Chondrocyte (in vitro differentiated cells): ENCODE measurements around the gene MYH10. TPM values are rescaled to one million over a fixed set of nuclear protein-coding genes. Genes with fewer than 3 reads are reported as not detected.

Experiments used
- DNase-seq: peaks from one replicate; pipeline ENCODE4 v3.0.0; 2021; ENCODE audit warnings: mixed read lengths, low spot score
- H3K27ac Mint-ChIP-seq: one replicate; pipeline ENCODE4 v1.8.0; 2021; ENCODE audit warnings: mild to moderate bottlenecking, moderate library complexity, mixed read lengths; ENCODE audit not compliant: unreplicated experiment
- H3K27me3 Mint-ChIP-seq: 2 replicates; pipeline ENCODE4 v1.8.0; 2021; ENCODE audit warnings: low read depth, mixed read lengths
- H3K36me3 Mint-ChIP-seq: 2 replicates; pipeline ENCODE4 v1.8.0; 2021; ENCODE audit warnings: low read depth, mixed read lengths
- H3K4me1 Mint-ChIP-seq: 2 replicates; pipeline ENCODE4 v1.8.0; 2021; ENCODE audit warnings: low read depth, mild to moderate bottlenecking, mixed read lengths
- H3K4me3 Mint-ChIP-seq: one replicate; pipeline ENCODE4 v1.8.0; 2021; ENCODE audit warnings: mild to moderate bottlenecking, moderate library complexity, mixed read lengths; ENCODE audit not compliant: unreplicated experiment
- H3K9me3 Mint-ChIP-seq: 2 replicates; pipeline ENCODE4 v1.8.0; 2021; ENCODE audit warnings: low read depth, mixed read lengths
- CTCF ChIP-seq: fragments of 200-600 bp; sonication (generic); IDR thresholded peaks from 2 replicates; pipeline ENCODE4 v1.5.0; 2021; ENCODE audit warnings: antibody characterized with exemption, mild to moderate bottlenecking, moderate library complexity
- total RNA-seq: library from RNA; stranded (reverse); gene quantifications from 3 replicates; pipeline ENCODE4 v1.2.1, GENCODE V29; 2021

MYH10 gene
- total RNA-seq, 1 donor from 2014 or later: 296 TPM

GRCh38 chr17:8522577-8522976, 107.9 kb downstream of the MYH10 start:
- Mint-ChIP-seq H3K9me3 (no peaks in the 10 kb centered on the region), H3K36me3 (peaks cover 25% of the 10 kb centered on the region), H3K27me3 (no peaks in the 10 kb centered on the region), H3K27ac (no peak overlapping the region), H3K4me1 (no peaks in the 10 kb centered on the region), H3K4me3 (no peak overlapping the region)
- DNase-seq: no peak
- no peak for TF ChIP-seq CTCF

DNA sequence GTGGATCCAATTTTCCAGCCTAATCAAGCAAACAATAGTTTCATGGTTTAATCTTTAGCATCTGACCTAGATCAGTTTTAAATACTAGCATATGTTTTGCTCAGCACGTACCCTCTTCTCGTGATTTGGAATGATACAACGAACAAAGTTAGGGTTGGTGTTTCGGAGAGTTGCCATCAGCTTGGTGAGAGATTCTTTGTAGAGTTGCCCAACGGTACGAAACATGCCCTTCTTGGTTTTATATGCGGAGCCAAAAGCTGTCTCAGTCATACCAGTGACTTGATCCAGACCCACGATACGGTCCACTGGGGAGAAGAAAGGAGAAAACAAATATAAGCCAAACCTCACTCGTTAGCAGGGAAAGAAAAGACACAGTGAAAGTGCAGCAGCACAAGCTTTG, 109.5 kb downstream of the MYH10 start:
- no peaks in the 10 kb centered on the region for H3K27me3 Mint-ChIP-seq
- DNase-seq: no peak
- no peaks in the 10 kb centered on the region for H3K4me1 Mint-ChIP-seq
- no peaks in the 10 kb centered on the region for H3K9me3 Mint-ChIP-seq
- no peak for TF ChIP-seq CTCF
- peaks cover 32% of the 10 kb centered on the region for H3K36me3 Mint-ChIP-seq
- no peak overlapping the region for H3K27ac Mint-ChIP-seq
- H3K4me3 Mint-ChIP-seq: no peak overlapping the region

- H3K4me3 Mint-ChIP-seq: no peak overlapping the region
- H3K9me3 Mint-ChIP-seq: no peaks in the 10 kb centered on the region
- H3K27me3 Mint-ChIP-seq: no peaks in the 10 kb centered on the region
- peaks cover 47% of the 10 kb centered on the region for H3K36me3 Mint-ChIP-seq
- DNase-seq: no peak
- H3K4me1 Mint-ChIP-seq: no peaks in the 10 kb centered on the region
- no peak for TF ChIP-seq CTCF
- no peak overlapping the region for H3K27ac Mint-ChIP-seq
These were observed 111.7 kb downstream of the MYH10 start for GRCh38 chr17:8518850-8519249.

GRCh38 chr17:8518326-8518725, 112.2 kb downstream of the MYH10 start:
- no peaks in the 10 kb centered on the region for H3K9me3 Mint-ChIP-seq
- no peaks in the 10 kb centered on the region for H3K4me1 Mint-ChIP-seq
- no peak for DNase-seq
- peaks cover 51% of the 10 kb centered on the region for H3K36me3 Mint-ChIP-seq
- no peaks in the 10 kb centered on the region for H3K27me3 Mint-ChIP-seq
- H3K4me3 Mint-ChIP-seq: no peak overlapping the region
- peak overlapping the region; percentile 11 for H3K27ac Mint-ChIP-seq
- TF ChIP-seq CTCF: no peak

DNA sequence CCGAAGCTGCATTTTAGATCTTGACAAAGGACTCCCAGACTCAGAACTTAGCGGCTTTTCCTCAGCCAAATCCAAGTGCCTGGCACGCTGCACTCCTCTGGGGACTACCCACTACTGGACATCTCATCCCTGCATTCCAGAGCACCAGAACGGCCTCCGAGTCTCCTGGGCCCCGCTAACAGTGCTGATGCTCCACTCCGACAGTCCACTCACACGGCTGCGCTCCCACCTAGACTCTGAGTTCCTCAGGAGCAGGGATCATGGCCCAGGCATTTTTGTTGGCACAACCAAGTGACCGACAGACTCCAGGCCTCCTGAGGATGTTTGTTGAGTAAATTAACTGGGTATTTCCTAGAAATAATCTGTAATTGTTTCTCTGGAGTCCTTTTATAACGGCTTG, 115.7 kb downstream of the MYH10 start:
- Mint-ChIP-seq H3K36me3 (peaks cover 60% of the 10 kb centered on the region), H3K27me3 (no peaks in the 10 kb centered on the region), H3K4me3 (no peak overlapping the region)

More for the DNA sequence above, 115.7 kb downstream of the MYH10 start:
- Mint-ChIP-seq H3K9me3 (no peaks in the 10 kb centered on the region), H3K4me1 (no peaks in the 10 kb centered on the region), H3K27ac (peak overlapping the region; percentile 27)
- DNase-seq: no peak
- TF ChIP-seq CTCF: no peak
